AG04449 (cell line): ENCODE results near the gene CTNNA2.

Source experiments
- CTCF ChIA-PET: fragments of 350-600 bp; formaldehyde crosslinking; extraction: SDS; loops from one replicate; lab custom pipeline; 2021; ENCODE audit warnings: antibody characterized with exemption; lab: Yijun Ruan, JAX
- POLR2A ChIA-PET: fragments of 400-600, 350-600 bp; formaldehyde crosslinking; extraction: SDS; loops from one replicate; lab custom pipeline; 2020; ENCODE audit warnings: antibody characterized with exemption, inconsistent platforms; lab: Yijun Ruan, JAX
- DNase-seq: peaks from one replicate; pipeline ENCODE4 v3.0.0-alpha.2; 2010; ENCODE audit warnings: low read depth, low spot score
- H3K4me3 ChIP-seq: 2 replicates; pipeline ENCODE4 v1.5.1; 2011; ENCODE audit warnings: low read depth, mild to moderate bottlenecking, control low read depth, low read length
- TF ChIP-seq, protein P1 (sequence below): IDR thresholded peaks from one replicate; pipeline ENCODE4 v1.5.1; 2011; ENCODE audit warnings: mild to moderate bottlenecking, moderate library complexity, low read length, control low read depth, inconsistent platforms; ENCODE audit not compliant: insufficient read depth; ENCODE audit errors: missing control alignments

CTNNA2 gene

DNA sequence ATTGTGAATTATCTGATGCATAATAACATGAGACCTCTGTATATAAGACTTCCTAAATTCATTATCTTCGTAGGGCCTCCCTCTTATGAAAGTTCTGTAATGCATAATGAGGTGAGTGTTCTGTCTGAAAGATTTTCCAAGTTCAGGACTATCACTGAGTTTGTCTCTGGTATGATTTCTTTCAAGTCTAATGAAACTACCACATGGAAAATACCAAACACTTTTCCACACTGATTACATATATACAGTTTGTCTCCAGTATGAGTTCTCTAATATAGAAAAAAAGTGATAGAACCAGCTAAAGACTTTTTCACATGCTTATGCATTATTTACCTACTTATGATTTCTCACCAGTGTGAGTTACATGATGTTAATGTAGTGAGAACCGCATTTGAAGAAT lies 34.7 kb downstream of the CTNNA2 start:
- ChIA-PET POLR2A (no interaction called here), CTCF (no interaction called here)
- TF ChIP-seq, protein P1, sequence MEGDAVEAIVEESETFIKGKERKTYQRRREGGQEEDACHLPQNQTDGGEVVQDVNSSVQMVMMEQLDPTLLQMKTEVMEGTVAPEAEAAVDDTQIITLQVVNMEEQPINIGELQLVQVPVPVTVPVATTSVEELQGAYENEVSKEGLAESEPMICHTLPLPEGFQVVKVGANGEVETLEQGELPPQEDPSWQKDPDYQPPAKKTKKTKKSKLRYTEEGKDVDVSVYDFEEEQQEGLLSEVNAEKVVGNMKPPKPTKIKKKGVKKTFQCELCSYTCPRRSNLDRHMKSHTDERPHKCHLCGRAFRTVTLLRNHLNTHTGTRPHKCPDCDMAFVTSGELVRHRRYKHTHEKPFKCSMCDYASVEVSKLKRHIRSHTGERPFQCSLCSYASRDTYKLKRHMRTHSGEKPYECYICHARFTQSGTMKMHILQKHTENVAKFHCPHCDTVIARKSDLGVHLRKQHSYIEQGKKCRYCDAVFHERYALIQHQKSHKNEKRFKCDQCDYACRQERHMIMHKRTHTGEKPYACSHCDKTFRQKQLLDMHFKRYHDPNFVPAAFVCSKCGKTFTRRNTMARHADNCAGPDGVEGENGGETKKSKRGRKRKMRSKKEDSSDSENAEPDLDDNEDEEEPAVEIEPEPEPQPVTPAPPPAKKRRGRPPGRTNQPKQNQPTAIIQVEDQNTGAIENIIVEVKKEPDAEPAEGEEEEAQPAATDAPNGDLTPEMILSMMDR, result no peak
- H3K4me3 ChIP-seq, result no peak overlapping the region
- DNase-seq, result no peak

DNA sequence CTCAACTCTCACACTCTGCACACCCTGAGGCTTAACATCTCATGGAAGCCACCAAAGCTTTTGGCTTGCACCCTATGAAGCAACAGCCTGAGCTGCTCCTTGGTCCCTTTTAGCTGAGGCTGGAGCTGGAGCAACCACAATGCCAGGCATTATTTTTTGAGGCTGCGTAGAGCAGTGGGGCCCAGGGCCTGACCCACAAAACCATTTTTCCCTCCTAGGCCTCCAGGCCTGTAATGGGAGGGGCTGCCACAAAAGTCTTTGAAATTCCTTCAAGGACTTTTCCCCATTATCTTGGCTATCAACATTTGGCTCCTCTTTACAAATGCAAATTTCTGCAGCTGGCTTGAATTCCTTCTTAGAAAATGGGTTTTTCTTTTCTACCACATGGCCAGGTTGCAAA lies 39.8 kb downstream of the CTNNA2 start:
- TF ChIP-seq, protein P1, result no peak
- CTCF ChIA-PET, result no interaction called here
- no peak overlapping the region for H3K4me3 ChIP-seq
- POLR2A ChIA-PET, result interaction anchor here (0.6 kb wide), 1 partner anchor 236 kb away, joined by 3 read pairs; no protein-coding TSS in a partner anchor
- no peak for DNase-seq

DNA sequence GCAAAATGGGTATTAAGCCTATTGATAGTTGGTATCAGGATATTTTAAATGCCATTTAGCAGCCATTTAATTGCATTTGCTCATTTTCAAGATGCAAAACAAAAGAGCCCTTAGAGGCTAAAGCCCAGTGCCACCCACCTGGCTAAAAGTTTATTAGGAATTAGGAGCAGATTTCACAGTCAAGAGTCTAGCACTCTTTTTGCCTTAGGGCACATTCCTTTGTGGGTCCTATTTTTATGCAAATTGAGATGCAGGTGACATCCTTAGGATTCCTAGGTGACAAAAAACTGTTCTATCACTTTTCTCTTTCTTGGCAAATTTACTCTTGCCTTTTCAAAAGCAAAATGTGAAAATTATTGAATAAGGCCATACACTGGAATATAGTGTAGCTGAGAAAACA lies 42.0 kb downstream of the CTNNA2 start:
- ChIA-PET POLR2A (no interaction called here), CTCF (no interaction called here)
- no peak overlapping the region for H3K4me3 ChIP-seq
- DNase-seq, result no peak
- TF ChIP-seq, protein P1, result no peak

DNA sequence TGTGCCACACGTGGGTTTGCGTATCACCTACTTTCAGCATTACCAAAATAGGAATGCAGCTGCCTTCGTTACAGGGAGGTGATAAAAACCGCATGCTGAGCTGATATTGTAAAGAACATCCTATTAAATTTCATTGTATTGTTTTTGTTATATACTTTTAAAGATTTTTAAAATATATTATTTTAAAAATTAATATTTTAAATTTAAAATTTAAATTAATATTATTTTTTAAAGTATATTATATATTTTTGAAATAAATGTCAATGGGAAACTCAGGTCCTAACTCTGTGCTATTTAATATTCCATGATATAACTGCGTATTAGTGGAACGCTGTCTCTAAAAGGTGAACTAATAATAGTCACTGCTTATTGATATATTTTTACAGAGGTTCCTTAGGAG lies 51.2 kb downstream of the CTNNA2 start:
- H3K4me3 ChIP-seq, result no peak overlapping the region
- TF ChIP-seq, protein P1, result no peak
- ChIA-PET POLR2A (no interaction called here), CTCF (no interaction called here)
- DNase-seq, result no peak

DNA sequence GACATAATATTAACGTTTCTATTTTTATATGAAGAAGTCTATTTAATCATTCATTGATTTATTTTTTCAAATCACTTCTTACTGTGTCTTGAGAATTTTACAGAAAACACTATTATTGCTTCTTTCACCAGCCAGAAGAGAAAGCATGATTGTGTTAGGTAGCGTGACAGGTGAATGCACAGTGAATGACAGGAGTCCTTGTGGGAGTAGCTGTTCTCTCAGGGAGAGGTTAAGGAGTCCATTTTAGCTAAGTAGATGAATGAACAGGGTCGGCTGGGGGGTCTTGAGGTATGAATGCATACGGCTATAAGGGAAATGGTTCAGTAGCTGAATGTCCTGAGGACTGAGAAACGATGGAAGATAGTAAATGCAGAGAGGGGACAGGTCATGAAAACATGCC lies 56.2 kb downstream of the CTNNA2 start:
- DNase-seq, result no peak
- POLR2A ChIA-PET, result no interaction called here
- no peak overlapping the region for H3K4me3 ChIP-seq
- CTCF ChIA-PET, result no interaction called here
- TF ChIP-seq, protein P1, result no peak

DNA sequence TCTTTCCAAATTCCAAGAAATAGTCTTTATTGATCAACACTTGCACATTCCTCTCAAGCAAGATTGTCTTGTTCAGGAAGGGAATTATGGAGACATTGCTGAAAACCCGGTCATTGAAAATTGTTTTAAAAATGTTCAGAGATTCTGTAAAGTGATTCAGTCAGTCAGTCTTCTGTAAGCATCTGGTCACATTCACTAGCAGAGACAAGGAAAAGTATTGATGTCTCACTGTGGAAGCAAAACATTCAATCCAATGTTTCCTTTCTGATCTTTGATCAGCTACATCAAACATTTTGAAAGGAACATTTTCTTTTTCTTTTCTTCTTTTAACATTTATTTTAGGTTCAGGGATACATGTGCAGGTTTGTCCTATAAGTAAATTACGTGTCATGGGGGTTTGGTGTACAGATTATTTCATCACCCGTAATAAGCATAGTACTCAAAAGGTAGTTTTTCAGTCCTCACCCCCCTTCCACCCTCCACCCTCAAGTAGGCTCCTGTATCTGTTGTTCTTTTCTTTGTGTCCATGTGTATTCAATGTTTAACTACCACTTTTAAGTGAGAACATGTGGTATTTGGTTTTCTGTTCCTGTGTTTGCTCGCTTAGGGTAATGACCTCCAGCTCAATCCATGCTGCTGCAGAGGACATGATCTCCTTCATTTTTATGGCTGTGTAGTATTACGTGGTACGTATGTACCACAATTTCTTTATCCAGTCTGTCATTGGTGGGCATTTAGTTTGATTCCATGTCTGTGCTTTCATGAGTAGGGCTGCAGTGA lies 61.2 kb downstream of the CTNNA2 start:
- H3K4me3 ChIP-seq, result no peak overlapping the region
- POLR2A ChIA-PET, result no interaction called here
- CTCF ChIA-PET, result no interaction called here
- DNase-seq, result no peak
- TF ChIP-seq, protein P1, result no peak
